Keratinocyte (primary cell): Measurements from ENCODE around the gene CPN2. TPM values are rescaled to one million over a fixed set of nuclear protein-coding genes. Genes with fewer than 3 reads are reported as not detected.

ENCODE experiments used
- DNase-seq: peaks from one replicate; pipeline ENCODE4 v3.0.0-alpha.2; 2011; ENCODE audit warnings: low read depth, missing footprints, low spot score
- FAIRE-seq: peaks from 2 replicates; lab custom pipeline; 2011; peaks lifted over from hg19 to GRCh38; lab: Jason Lieb, UNC
- H2AFZ ChIP-seq: 2 replicates; pipeline ENCODE4 v1.6.0; 2012; ENCODE audit warnings: low read length, control low read depth, inconsistent platforms; ENCODE audit not compliant: control insufficient read depth
- H3K27ac ChIP-seq: 2 replicates; pipeline ENCODE4 v1.5.1; 2011; ENCODE audit warnings: low read length; ENCODE audit not compliant: control insufficient read depth, insufficient read depth
- H3K27me3 ChIP-seq: 3 replicates; pipeline ENCODE4 v1.6.0; 2011; ENCODE audit warnings: low read length; ENCODE audit not compliant: control insufficient read depth, insufficient read depth; ENCODE audit errors: extremely low read depth
- H3K36me3 ChIP-seq, 2 experiments: 2 replicates in 1 of 2; 3 replicates in 1 of 2; pipeline ENCODE4 v1.5.1; 2011; ENCODE audit warnings: low read length in 2 of 2, mild to moderate bottlenecking in 1 of 2; ENCODE audit not compliant: control insufficient read depth in 2 of 2, insufficient read depth in 2 of 2; ENCODE audit errors: extremely low read depth in 1 of 2
- H3K4me1 ChIP-seq: 3 replicates; pipeline ENCODE4 v1.5.1; 2011; ENCODE audit warnings: low read length; ENCODE audit not compliant: control insufficient read depth, insufficient read depth; ENCODE audit errors: extremely low read depth
- H3K4me2 ChIP-seq: 3 replicates; pipeline ENCODE4 v1.6.0; 2011; ENCODE audit warnings: low read depth, low read length; ENCODE audit not compliant: control insufficient read depth, insufficient read depth; ENCODE audit errors: extremely low read depth
- H3K4me3 ChIP-seq, 3 experiments: fragments of 200-600 bp in 1 of 3; sonication (generic) in 1 of 3; 2 replicates in 2 of 3; 3 replicates in 1 of 3; pipeline ENCODE4 v1.5.1; 2011 to 2016; ENCODE audit warnings: low read length in 3 of 3, mild to moderate bottlenecking in 3 of 3, control low read depth in 2 of 3, inconsistent platforms in 1 of 3, low read depth in 1 of 3, mixed read lengths in 1 of 3, mixed run types in 1 of 3, moderate library complexity in 1 of 3; ENCODE audit not compliant: control insufficient read depth in 2 of 3, insufficient read depth in 2 of 3; ENCODE audit errors: extremely low read depth in 1 of 3
- H3K79me2 ChIP-seq: 2 replicates; pipeline ENCODE4 v1.6.0; 2012; ENCODE audit warnings: low read length; ENCODE audit not compliant: control insufficient read depth, insufficient read depth
- H3K9ac ChIP-seq: 3 replicates; pipeline ENCODE4 v1.6.0; 2011; ENCODE audit warnings: low read length; ENCODE audit not compliant: control insufficient read depth, insufficient read depth; ENCODE audit errors: extremely low read depth
- H3K9me1 ChIP-seq: 3 replicates; pipeline ENCODE4 v1.6.0; 2011; ENCODE audit warnings: low read length; ENCODE audit not compliant: control insufficient read depth, insufficient read depth; ENCODE audit errors: extremely low read depth
- H3K9me3 ChIP-seq: 2 replicates; pipeline ENCODE4 v1.5.1; 2012; ENCODE audit warnings: low read depth, low read length; ENCODE audit not compliant: control insufficient read depth
- H4K20me1 ChIP-seq: 3 replicates; pipeline ENCODE4 v1.6.0; 2011; ENCODE audit warnings: low read length; ENCODE audit not compliant: control insufficient read depth, insufficient read depth; ENCODE audit errors: extremely low read depth
- CTCF ChIP-seq, 3 experiments: IDR thresholded peaks in 1 of 3; conservative IDR thresholded peaks in 1 of 3; optimal IDR thresholded peaks in 1 of 3; 2 replicates in 2 of 3; 3 replicates in 1 of 3; pipeline versions ENCODE3 to v1.5.1; 2011; ENCODE audit warnings: low read length in 3 of 3, mild to moderate bottlenecking in 3 of 3, moderate library complexity in 2 of 3, control low read depth in 1 of 3, inconsistent platforms in 1 of 3; ENCODE audit not compliant: insufficient read depth in 2 of 3; ENCODE audit errors: extremely low read depth in 1 of 3
- EZH2 ChIP-seq: IDR thresholded peaks from one replicate; pipeline ENCODE4 v1.6.1; 2012; ENCODE audit warnings: inconsistent platforms, mild to moderate bottlenecking, low read length, moderate library complexity
- dilution Hi-C: fragments of 300-500 bp; cut with MboI; formaldehyde crosslinking; loops from one replicate; pipeline ENCODE4 v1.7.0; 2020; ENCODE audit warnings: low sequenced_read_pairs; ENCODE audit not compliant: extremely low pct_ligation_motif_present
- polyA plus RNA-seq, 5 experiments: library from polyadenylated mRNA; depleted of rRNA in 3 of 5; stranded (reverse) in 3 of 5; stranded (forward) in 1 of 5; unstranded in 1 of 5; fragments of >200 nt; gene quantifications; 1 replicate in 1 of 5; 2 replicates in 3 of 5; 3 replicates in 1 of 5; pipeline versions ENCODE4 v1.2.1 to v1.2.3, GENCODE V29; 2011 to 2012; ENCODE audit warnings: missing spikeins in 2 of 5, low read depth in 1 of 5, low replicate concordance in 1 of 5

The CPN2 gene
- polyA plus RNA-seq, 1 donor (not counting 4 experiments of a cell fraction or from before 2014, with no cell fraction given), result not detected

GRCh38 chr3:194379651-194380050, 28.5 kb upstream of the CPN2 start:
- Histone ChIP-seq H3K4me2 (no peak overlapping the region), H3K27ac (no peak overlapping the region), H3K4me1 (no peaks in the 10 kb centered on the region), H3K79me2 (no peaks in the 10 kb centered on the region), H3K27me3 (peaks cover 14% of the 10 kb centered on the region), H3K9me3 (no peaks in the 10 kb centered on the region), H3K9ac (no peak overlapping the region), H3K36me3 (no peaks in the 10 kb centered on the region), H3K4me3 (no peak overlapping the region), H4K20me1 (no peaks in the 10 kb centered on the region), H3K9me1 (no peaks in the 10 kb centered on the region), H2AFZ (no peak overlapping the region)
- no peak for TF ChIP-seq CTCF (optimal IDR thresholded peaks at IDR 0.05 in 1 of 3, IDR thresholded peaks at IDR 0.05 in 1 of 3, conservative IDR thresholded peaks at IDR 0.05 in 1 of 3; ENCODE audit: extremely low read depth in 1 of 3, insufficient read depth in 2 of 3, low read length in 3 of 3)
- dilution Hi-C loops, result no loop called here
- DNase-seq, result no peak
- FAIRE-seq, result no peak

- H4K20me1 ChIP-seq, result no peaks in the 10 kb centered on the region
- H3K9me1 ChIP-seq, result no peaks in the 10 kb centered on the region
- H3K79me2 ChIP-seq, result no peaks in the 10 kb centered on the region
- no peaks in the 10 kb centered on the region for H3K36me3 ChIP-seq
- dilution Hi-C loops, result no loop called here
- H3K27me3 ChIP-seq, result peaks cover 14% of the 10 kb centered on the region
- no peak for FAIRE-seq
- no peak overlapping the region for H3K4me3 ChIP-seq
- DNase-seq, result no peak
- H3K4me1 ChIP-seq, result no peaks in the 10 kb centered on the region
- H3K9me3 ChIP-seq, result no peaks in the 10 kb centered on the region
- TF ChIP-seq CTCF (optimal IDR thresholded peaks at IDR 0.05 in 1 of 3, IDR thresholded peaks at IDR 0.05 in 1 of 3, conservative IDR thresholded peaks at IDR 0.05 in 1 of 3; ENCODE audit: extremely low read depth in 1 of 3, insufficient read depth in 2 of 3, low read length in 3 of 3), result no peak
- TF ChIP-seq EZH2, result no peak
- no peak overlapping the region for H3K4me2 ChIP-seq
- H2AFZ ChIP-seq, result no peak overlapping the region
- no peak overlapping the region for H3K27ac ChIP-seq
- no peak overlapping the region for H3K9ac ChIP-seq
Observed at GRCh38 chr3:194379231-194379630, 28.1 kb upstream of the CPN2 start.
